Heart left ventricle (tissue), 13 donors: ENCODE measurements around the gene SSU72.

Experiments used
- POLR2A ChIP-seq, 2 donors: fragments of 450-650 bp; IDR thresholded peaks; one replicate each; pipeline ENCODE4 v1.6.1; 2017; ENCODE audit warnings: antibody characterized with exemption in 2 of 2, mild to moderate bottlenecking in 2 of 2, moderate library complexity in 2 of 2
- TF ChIP-seq, protein P1 (sequence below), 12 donors: fragments of 200-600 bp; sonication (generic) in 4 of 12; IDR thresholded peaks; one replicate each; pipeline versions ENCODE4 v1.5.0 to v1.8.0; 2018 to 2022; ENCODE audit warnings: antibody characterized with exemption in 12 of 12, mild to moderate bottlenecking in 5 of 12
- donor health status: ischemic (EF 13 %, LVEDD 7.1; RV severe dilation, severe dysfunction).
- donor health status: DM: no; HTN: yes; CAD: no.
- donor health status: DM: no; HTN: no; CAD: no.
- donor health status: ischemic (EF 25% LVEDD 6.9; RV normal size, moderate dysfunction).
- donor health status: ischemic (EF 25% LVEDD 5.7; RV mildly dilated, moderate dysfunction).
- donor health status: ischemic (EF 35%, LVEDD 5.7; RV mildly dilated, moderate dysfunction).
- donor health status: nonischemic (EF 11% LVEDD 7.7; RV severe dilation, severe dysfunction).
- donor health status: DM: yes; HTN: yes; CAD: no.
- donor health status: PGD.
- donor health status: ischemic (EF 29% LVEDD 5.4; RV normal size, mild dysfunction).
- donor health status: nonischemic (EF 23%, LVEDD 6.1; RV moderate dilation, normal function).

- TF ChIP-seq, protein P1, sequence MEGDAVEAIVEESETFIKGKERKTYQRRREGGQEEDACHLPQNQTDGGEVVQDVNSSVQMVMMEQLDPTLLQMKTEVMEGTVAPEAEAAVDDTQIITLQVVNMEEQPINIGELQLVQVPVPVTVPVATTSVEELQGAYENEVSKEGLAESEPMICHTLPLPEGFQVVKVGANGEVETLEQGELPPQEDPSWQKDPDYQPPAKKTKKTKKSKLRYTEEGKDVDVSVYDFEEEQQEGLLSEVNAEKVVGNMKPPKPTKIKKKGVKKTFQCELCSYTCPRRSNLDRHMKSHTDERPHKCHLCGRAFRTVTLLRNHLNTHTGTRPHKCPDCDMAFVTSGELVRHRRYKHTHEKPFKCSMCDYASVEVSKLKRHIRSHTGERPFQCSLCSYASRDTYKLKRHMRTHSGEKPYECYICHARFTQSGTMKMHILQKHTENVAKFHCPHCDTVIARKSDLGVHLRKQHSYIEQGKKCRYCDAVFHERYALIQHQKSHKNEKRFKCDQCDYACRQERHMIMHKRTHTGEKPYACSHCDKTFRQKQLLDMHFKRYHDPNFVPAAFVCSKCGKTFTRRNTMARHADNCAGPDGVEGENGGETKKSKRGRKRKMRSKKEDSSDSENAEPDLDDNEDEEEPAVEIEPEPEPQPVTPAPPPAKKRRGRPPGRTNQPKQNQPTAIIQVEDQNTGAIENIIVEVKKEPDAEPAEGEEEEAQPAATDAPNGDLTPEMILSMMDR (IDR thresholded peaks at IDR 0.05): no peak
- no peak for TF ChIP-seq POLR2A (IDR thresholded peaks at IDR 0.05)
Observed at GRCh38 chr1:1598051-1598719, 23.5 kb upstream of the SSU72 start.
